Gastrocnemius medialis (tissue), 4 donors: ENCODE measurements around the gene ADD2.

Experiments
- CTCF ChIP-seq, 5 experiments: fragments of 450-650 bp in 3 of 5; fragments of 200-600 bp in 2 of 5; sonication (generic) in 2 of 5; IDR thresholded peaks in 4 of 5; conservative IDR thresholded peaks in 1 of 5; 1 replicate in 4 of 5; 2 replicates in 1 of 5; pipeline ENCODE4 v1.5.1; 2016 to 2019; ENCODE audit warnings: antibody characterized with exemption in 5 of 5, mild to moderate bottlenecking in 3 of 5, moderate library complexity in 3 of 5
- POLR2A ChIP-seq, 2 donors: fragments of 450-650 bp; IDR thresholded peaks; one replicate each; pipeline ENCODE4 v1.6.1; 2017; ENCODE audit warnings: antibody characterized with exemption in 2 of 2, mild to moderate bottlenecking in 2 of 2, moderate library complexity in 2 of 2

DNA sequence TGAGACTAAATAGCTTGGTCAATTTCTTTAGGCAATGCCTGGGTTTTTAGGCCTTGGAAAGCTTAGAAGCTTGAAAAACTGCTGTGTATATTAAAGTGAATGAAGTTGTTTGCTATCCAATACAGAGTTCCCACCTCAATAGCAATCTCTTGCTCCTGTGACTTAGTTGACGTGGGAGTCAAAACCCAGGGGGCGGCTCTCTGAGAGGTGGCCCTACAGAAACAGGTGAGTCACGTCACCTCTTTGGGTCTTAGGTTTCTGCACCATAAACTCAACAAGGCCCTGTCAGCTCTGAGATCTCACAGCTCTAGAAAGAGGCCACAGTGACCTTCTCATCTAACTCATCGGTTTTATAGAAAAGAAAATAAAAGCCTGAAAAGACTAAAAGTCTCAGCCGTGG is 79.6 kb downstream of the ADD2 start:
- TF ChIP-seq CTCF (IDR thresholded peaks at IDR 0.05 in 4 of 5, conservative IDR thresholded peaks at IDR 0.05 in 1 of 5) = no peak
- no peak for TF ChIP-seq POLR2A (IDR thresholded peaks at IDR 0.05)
